IgD-negative memory B cell (primary cell): ENCODE measurements around the gene ZNF48. TPM values are rescaled to one million over a fixed set of nuclear protein-coding genes. Genes with fewer than 3 reads are reported as not detected.

ENCODE experiments used
- H3K27ac Mint-ChIP-seq, 3 donors: one replicate each; pipeline ENCODE4 v1.8.0; 2020 to 2022; ENCODE audit warnings: mild to moderate bottlenecking in 3 of 3, mixed read lengths in 3 of 3, moderate library complexity in 1 of 3
- H3K27me3 Mint-ChIP-seq: one replicate; pipeline ENCODE4 v1.8.0; 2021; ENCODE audit warnings: mixed read lengths
- H3K36me3 Mint-ChIP-seq: one replicate; pipeline ENCODE4 v1.8.0; 2020; ENCODE audit warnings: mild to moderate bottlenecking, mixed read lengths
- H3K4me1 Mint-ChIP-seq, 3 donors: one replicate each; pipeline ENCODE4 v1.8.0; 2020 to 2022; ENCODE audit warnings: mixed read lengths in 3 of 3, mild to moderate bottlenecking in 1 of 3
- H3K4me3 Mint-ChIP-seq, 4 donors: one replicate each; pipeline ENCODE4 v1.8.0; 2020 to 2022; ENCODE audit warnings: mild to moderate bottlenecking in 4 of 4, mixed read lengths in 4 of 4, moderate library complexity in 3 of 4
- H3K9me3 Mint-ChIP-seq, 3 donors: one replicate each; pipeline ENCODE4 v1.8.0; 2020 to 2021; ENCODE audit warnings: mixed read lengths in 3 of 3, mild to moderate bottlenecking in 1 of 3
- polyA plus RNA-seq: library from polyadenylated mRNA; unstranded; fragments of 300-500 nt; fragmentation: Illumina TruSeq; gene quantifications from one replicate; pipeline ENCODE4 v1.2.3, GENCODE V29; 2021

ZNF48 gene
- polyA plus RNA-seq = 9.7 TPM

DNA sequence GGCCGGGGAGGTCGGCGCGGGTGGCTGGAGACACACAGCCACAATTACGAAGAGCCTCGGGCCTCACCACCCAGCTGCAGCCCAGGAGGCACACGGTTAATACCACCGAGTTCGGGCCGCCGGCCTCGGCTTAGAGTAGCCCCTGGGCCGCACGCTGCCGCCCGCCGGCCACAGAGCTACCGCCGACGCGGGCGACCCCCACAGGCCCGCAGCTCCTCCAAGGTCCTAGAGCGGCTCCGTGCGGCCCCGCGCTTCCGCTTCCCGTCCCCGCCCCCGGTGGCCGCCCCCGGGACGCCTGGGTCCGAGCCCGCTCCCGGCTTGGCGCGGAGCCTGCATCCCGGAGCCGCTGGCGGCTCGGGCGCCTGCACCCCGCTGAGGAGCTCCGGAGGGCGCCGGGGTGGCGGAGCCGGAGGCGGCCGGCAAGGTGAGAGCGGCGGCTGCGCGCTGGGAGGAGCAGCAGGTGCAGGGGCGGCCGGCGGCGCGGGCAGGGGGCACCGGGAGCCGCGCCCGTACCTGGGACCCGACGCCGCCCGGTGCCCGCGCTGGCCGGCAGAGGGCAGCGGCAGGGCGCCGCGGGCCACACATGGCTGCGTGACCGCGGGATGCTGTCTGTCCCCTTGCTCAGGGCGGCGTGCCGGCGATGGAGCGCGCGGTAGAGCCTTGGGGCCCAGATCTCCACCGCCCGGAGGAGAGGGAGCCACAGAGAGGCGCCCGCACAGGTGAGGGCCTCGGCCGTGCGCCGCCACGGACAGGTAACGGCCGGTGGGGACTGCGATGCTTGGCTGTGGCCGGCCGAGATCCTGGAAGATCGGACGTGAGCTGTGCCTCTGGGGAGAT, at the start of gene ZNF48:
Gene ZNF48 (plus strand): TSS at position 266 of the 837 bp plus-strand sequence. CDS start 375 bp downstream, at position 641.
- peaks cover 2% of the 10 kb centered on the region for H3K36me3 Mint-ChIP-seq
- H3K27ac Mint-ChIP-seq = peak within 1 kb of the TSS; percentile 64 to 91 (median 89)
- H3K27me3 Mint-ChIP-seq = no peaks in the 10 kb centered on the region
- H3K9me3 Mint-ChIP-seq = no peaks in the 10 kb centered on the region
- peak within 1 kb of the TSS; percentile 84 to 97 (median 94) for H3K4me3 Mint-ChIP-seq
- H3K4me1 Mint-ChIP-seq = peaks cover 10 to 18% (median 12%) of the 10 kb centered on the region in 3 donors

DNA sequence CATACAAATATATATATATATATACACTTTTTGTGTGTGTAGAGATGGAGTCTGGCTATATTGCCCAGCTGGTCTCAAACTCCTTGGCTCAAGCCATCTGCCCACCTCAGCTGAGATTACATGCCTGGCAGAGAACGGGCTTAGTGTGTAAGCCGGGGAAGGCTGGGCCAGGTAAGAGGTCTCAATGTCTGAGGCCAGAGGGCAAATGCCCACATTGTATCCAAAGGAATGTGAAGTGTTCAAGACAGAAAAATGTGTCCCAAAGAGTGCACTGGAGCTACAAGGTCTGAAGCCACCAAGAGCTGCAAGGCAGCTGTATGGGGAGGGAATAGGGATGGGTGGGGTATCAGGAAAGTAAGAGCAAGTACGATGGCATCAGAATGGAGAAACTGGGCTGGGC, 48.9 kb upstream of the ZNF48 start:
- Mint-ChIP-seq H3K36me3 (peaks cover 7% of the 10 kb centered on the region), H3K4me1 (peaks cover 23 to 29% (median 24%) of the 10 kb centered on the region in 3 donors), H3K27me3 (no peaks in the 10 kb centered on the region), H3K27ac (peak overlapping the region in 1 of 3 donors; percentile 95), H3K9me3 (no peaks in the 10 kb centered on the region), H3K4me3 (peak overlapping the region in 1 of 4 donors; percentile 29)

DNA sequence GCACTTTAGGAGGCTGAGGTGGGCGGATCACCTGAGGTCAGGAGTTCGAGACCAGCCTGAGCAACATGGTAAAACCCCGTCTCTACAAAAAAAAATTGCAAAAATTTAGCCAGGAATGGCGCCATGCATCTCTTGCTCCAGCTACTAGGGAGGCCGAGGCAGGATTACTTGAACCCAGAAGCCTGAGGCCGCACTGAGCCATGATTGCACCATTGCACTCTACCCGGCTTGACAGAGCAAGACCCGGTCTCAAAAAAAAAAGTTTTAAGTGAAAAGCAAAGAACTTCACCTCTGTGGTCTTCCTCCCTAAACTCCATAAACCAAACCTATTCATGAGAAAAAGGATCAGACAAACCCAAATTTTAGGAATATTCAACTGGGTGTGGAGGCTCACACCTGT, 47.1 kb upstream of the ZNF48 start:
- Mint-ChIP-seq H3K4me3 (no peak overlapping the region), H3K36me3 (peaks cover 9% of the 10 kb centered on the region), H3K27me3 (no peaks in the 10 kb centered on the region), H3K27ac (peak overlapping the region in 1 of 3 donors; percentile 16), H3K9me3 (no peaks in the 10 kb centered on the region), H3K4me1 (peaks cover 25 to 30% (median 25%) of the 10 kb centered on the region in 3 donors)

GRCh38 chr16:30348929-30349328, 46.3 kb upstream of the ZNF48 start:
- Mint-ChIP-seq H3K4me1 (peaks cover 25 to 30% (median 28%) of the 10 kb centered on the region in 3 donors), H3K27me3 (no peaks in the 10 kb centered on the region), H3K27ac (peak overlapping the region in 2 of 3 donors; percentile 50 to 79), H3K9me3 (no peaks in the 10 kb centered on the region), H3K36me3 (peaks cover 9% of the 10 kb centered on the region), H3K4me3 (peak overlapping the region in 2 of 4 donors; percentile 80 to 90)

DNA sequence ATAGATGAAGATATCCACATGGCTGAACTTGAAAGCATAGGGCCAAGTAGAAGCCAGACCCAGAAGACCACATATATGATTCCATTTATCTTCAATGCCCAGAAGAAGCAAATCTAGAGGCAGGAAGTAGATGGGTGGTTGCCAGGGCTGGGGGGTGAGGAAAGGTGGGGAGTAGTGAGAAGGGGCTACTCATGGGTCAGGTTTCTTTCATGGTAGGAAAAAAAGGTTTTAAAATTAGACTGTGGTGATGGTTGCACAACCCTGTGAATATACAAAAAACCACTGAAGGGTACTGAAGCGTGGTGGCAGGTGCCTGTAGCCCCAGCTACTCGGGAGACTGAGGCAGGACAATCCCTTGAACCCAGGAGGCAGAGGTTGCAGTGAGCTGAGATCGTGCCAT, 45.5 kb upstream of the ZNF48 start:
- peaks cover 28 to 34% (median 30%) of the 10 kb centered on the region in 3 donors for H3K4me1 Mint-ChIP-seq
- H3K4me3 Mint-ChIP-seq = peak overlapping the region in 2 of 4 donors; percentile 80 to 90
- H3K27me3 Mint-ChIP-seq = no peaks in the 10 kb centered on the region

DNA sequence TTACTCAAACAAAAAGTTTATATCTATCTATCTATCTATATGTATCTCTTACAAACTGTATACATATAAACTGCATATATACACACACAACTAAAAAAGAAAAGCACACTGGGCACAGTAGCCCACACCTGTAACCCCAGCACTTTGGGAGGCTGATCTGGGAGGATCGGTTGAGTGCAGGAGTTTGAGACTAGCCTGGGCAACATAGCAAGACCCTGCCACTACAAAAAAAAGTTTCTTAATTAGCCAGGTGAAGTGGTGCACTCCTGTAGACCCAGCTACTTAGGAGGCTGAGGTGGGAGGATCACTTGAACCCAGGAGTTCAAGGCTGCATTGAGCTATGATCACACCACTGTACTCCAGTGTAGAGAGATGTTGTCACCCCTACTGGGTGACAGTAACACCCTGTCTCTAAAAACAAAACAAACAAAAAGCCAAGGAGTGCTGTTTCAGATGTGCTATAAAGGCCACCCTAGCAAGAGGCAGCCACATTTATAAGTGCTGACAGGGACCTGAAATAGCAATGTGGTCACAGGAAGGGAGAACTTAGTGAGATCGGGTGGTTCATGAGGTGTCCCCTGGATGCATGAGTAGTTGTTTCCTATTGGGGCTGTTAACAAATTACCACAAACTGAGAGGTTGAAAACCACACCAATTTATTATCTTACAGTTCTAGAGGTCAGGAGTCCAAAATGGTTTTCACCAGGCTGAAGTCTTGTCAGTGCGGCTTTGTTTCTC, 44.9 kb upstream of the ZNF48 start:
- Mint-ChIP-seq H3K4me3 (peak overlapping the region in 3 of 4 donors; percentile 69 to 83 (median 80)), H3K4me1 (peaks cover 32 to 36% (median 33%) of the 10 kb centered on the region in 3 donors), H3K9me3 (no peaks in the 10 kb centered on the region), H3K27me3 (no peaks in the 10 kb centered on the region), H3K36me3 (peaks cover 9% of the 10 kb centered on the region), H3K27ac (peak overlapping the region; percentile 36 to 92 (median 79))

More for the DNA sequence above, 45.5 kb upstream of the ZNF48 start:
- Mint-ChIP-seq H3K9me3 (no peaks in the 10 kb centered on the region), H3K27ac (peak overlapping the region; percentile 53 to 92 (median 79)), H3K36me3 (peaks cover 9% of the 10 kb centered on the region)

- Mint-ChIP-seq H3K36me3 (peaks cover 9% of the 10 kb centered on the region), H3K4me1 (peaks cover 34 to 37% (median 34%) of the 10 kb centered on the region in 3 donors), H3K4me3 (peak overlapping the region in 2 of 4 donors; percentile 80 to 83)
Measured at GRCh38 chr16:30351001-30351441, 44.2 kb upstream of the ZNF48 start.

GRCh38 chr16:30351586-30352419, 43.4 kb upstream of the ZNF48 start:
- peaks cover 9% of the 10 kb centered on the region for H3K36me3 Mint-ChIP-seq
- peak overlapping the region in 2 of 4 donors; percentile 47 to 80 for H3K4me3 Mint-ChIP-seq
- no peaks in the 10 kb centered on the region for H3K27me3 Mint-ChIP-seq
- H3K9me3 Mint-ChIP-seq = no peaks in the 10 kb centered on the region
- H3K4me1 Mint-ChIP-seq = peaks cover 37 to 39% (median 37%) of the 10 kb centered on the region in 3 donors
- peak overlapping the region in 2 of 3 donors; percentile 16 to 79 for H3K27ac Mint-ChIP-seq

More at GRCh38 chr16:30351001-30351441, 44.2 kb upstream of the ZNF48 start:
- peak overlapping the region in 2 of 3 donors; percentile 21 to 79 for H3K27ac Mint-ChIP-seq
- H3K9me3 Mint-ChIP-seq = no peaks in the 10 kb centered on the region
- no peaks in the 10 kb centered on the region for H3K27me3 Mint-ChIP-seq

DNA sequence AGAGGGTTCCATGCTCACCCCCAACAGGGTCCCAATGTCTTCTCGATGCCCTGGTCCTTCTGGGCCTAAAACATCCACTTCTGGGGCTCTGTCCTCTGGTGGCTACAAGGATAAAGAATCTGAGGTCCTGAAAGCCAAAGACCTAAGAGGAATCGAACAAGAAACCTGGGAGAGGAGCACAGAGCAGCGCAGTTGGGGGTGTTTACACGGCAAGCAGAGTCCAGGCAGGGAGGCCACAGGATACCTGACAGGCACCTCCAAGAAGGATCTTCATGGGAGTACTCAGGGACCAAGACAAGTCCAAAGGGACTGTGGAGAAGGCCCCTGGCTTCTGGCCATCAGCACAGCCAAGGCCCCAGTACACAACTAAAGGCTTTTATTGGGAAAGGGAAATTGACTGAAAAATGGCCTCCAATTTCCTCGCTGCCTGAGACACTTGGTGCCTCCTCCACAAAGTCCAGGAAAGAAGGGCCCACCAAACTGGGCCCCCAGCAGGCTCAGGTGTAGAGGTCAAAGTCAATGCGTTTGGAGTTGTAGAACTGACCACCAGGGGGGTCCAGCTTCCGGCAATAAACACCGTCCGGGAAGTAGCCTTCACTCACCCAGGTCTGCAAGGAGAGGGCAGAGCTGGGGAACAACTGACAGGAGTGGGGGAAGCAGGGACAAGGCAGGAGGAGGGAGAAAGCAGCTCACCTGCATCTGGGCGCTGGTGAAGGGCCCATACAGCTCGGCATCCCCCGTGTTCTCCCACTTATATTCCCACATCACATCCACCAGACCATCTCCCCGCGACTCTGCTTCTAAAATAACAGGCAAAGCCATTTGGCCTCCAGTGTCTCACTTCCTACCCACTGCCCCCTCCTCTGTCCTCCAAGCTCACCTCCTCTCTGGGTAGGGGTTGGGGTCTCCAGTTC, 42.5 kb upstream of the ZNF48 start:
- Mint-ChIP-seq H3K4me3 (peak overlapping the region; percentile 12 to 80 (median 62)), H3K27ac (peak overlapping the region; percentile 16 to 79 (median 53)), H3K4me1 (peaks cover 37 to 39% (median 37%) of the 10 kb centered on the region in 3 donors), H3K27me3 (no peaks in the 10 kb centered on the region), H3K36me3 (peaks cover 9% of the 10 kb centered on the region), H3K9me3 (no peaks in the 10 kb centered on the region)

DNA sequence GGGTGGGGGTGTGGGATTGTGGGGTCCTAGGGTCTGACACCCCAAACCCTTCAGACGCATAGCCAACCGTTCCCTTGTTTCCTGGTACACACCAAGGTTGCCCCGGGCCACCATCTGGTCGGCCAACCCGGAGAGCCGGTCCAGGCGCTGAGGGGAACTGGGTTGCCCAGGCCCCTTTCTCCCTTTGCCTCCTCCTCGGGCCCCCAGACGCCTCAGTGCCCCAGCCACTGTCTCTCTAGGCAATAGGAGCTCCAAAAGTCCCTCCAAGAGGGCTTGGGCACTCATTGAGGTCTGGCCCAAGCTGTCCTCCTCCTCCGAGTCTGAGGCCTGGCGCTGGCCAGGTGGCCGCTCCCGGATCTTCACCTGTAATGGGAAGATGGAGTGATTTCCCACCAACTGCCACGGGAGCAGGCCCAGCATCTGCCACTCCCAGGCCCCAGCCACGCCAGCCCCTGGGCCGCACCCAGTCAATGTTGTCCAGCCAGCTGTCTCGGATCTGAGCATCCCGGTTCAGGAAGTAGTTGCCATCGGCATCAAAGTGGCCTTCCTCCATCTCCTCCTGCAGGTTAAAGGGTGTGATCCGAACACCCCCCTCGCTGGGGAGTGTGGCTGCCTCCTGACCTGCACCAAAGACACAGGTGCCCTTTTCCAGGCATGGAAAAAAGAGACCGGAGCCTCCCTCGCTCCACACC, 41.6 kb upstream of the ZNF48 start:
- Mint-ChIP-seq H3K4me1 (peaks cover 37 to 38% (median 37%) of the 10 kb centered on the region in 3 donors), H3K4me3 (peak overlapping the region; percentile 94 to 99 (median 98))

DNA sequence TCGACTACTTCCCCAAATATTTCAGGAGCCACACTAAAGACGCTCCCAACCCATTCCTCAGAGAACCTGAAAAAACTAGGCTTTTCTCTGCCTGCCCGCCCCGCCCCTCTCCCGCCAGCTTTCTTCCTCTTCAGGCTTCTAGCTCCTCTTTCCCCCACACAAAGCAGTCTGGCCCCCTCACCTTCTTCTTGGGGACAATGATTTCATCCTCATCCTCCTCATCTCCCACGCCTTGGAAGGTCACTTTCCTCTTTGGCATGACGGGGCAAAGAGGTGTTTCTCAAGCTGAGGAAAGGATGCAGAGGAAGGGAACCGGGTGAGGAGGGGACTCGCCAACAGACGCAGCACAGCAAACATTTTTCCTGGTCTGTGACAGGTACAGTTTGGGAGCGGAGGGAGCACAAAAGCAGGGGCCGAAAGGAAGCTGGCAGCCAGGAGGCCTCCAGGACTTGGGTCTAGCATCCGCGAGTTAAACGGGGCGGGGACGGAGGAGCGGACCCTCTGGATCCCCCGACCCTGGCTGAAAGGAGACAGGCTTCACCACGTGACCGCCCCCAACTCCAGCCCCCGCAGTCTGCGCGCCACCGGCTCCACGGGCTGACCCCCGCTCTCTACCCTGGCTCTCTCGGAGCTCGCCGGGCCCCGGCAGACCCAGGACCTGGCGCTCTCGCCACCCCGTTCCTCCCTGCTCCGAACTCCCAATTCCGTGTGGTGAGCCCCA, 40.6 kb upstream of the ZNF48 start:
- no peaks in the 10 kb centered on the region for H3K27me3 Mint-ChIP-seq
- H3K27ac Mint-ChIP-seq = peak overlapping the region; percentile 92 to 99 (median 97)
- H3K4me1 Mint-ChIP-seq = peaks cover 29 to 30% (median 29%) of the 10 kb centered on the region in 3 donors
- no peaks in the 10 kb centered on the region for H3K9me3 Mint-ChIP-seq
- peaks cover 9% of the 10 kb centered on the region for H3K36me3 Mint-ChIP-seq
- H3K4me3 Mint-ChIP-seq = peak overlapping the region; percentile 94 to 99 (median 98)

More for the DNA sequence above, 41.6 kb upstream of the ZNF48 start:
- H3K36me3 Mint-ChIP-seq = peaks cover 9% of the 10 kb centered on the region
- no peaks in the 10 kb centered on the region for H3K27me3 Mint-ChIP-seq
- peak overlapping the region in 2 of 3 donors; percentile 53 to 92 for H3K27ac Mint-ChIP-seq
- no peaks in the 10 kb centered on the region for H3K9me3 Mint-ChIP-seq
